A549 (cell line): ENCODE measurements around the gene POLR2L.

Source experiments
- CBX2 ChIP-seq: fragments of 200-600 bp; sonication (generic); IDR thresholded peaks from 2 replicates; pipeline ENCODE4 v1.6.1; 2016; ENCODE audit warnings: low read depth, mild to moderate bottlenecking, borderline replicate concordance
- CTCF ChIP-seq: fragments of >200 bp; sonication (Bioruptor Twin); formaldehyde crosslinking; IDR thresholded peaks from 3 replicates; pipeline ENCODE4 v1.5.1; 2016
- EHMT2 ChIP-seq: fragments of 200-600 bp; sonication (generic); IDR thresholded peaks from 2 replicates; pipeline ENCODE4 v1.6.1; 2016; ENCODE audit warnings: antibody characterized with exemption, low read depth, mild to moderate bottlenecking, moderate library complexity
- EP300 ChIP-seq, 2 experiments: fragments of >200 bp; sonication (Bioruptor Twin); formaldehyde crosslinking; IDR thresholded peaks; 2 replicates in 1 of 2; 3 replicates in 1 of 2; pipeline ENCODE4 v1.6.1; 2016 to 2017
- JUN ChIP-seq, 2 experiments: fragments of >200 bp; sonication (Bioruptor Twin); formaldehyde crosslinking; IDR thresholded peaks; 2 replicates in 1 of 2; 3 replicates in 1 of 2; pipeline ENCODE4 v1.6.1; 2016 to 2017
- MAX ChIP-seq: IDR thresholded peaks from 2 replicates; pipeline ENCODE4 v1.6.1; 2012
- NPAS2 ChIP-seq: fragments of 250-450 bp; sonication (Bioruptor Pico); IDR thresholded peaks from 2 replicates; pipeline ENCODE4 v1.8.0; 2022; ENCODE audit warnings: mild to moderate bottlenecking, moderate library complexity, borderline replicate concordance
- POLR2A ChIP-seq: IDR thresholded peaks from 2 replicates; pipeline ENCODE4 v1.6.1; 2012; ENCODE audit warnings: mild to moderate bottlenecking, low read length
- RAD21 ChIP-seq, 2 experiments: fragments of >200 bp in 1 of 2; sonication (Bioruptor Twin) in 1 of 2; formaldehyde crosslinking in 1 of 2; IDR thresholded peaks in 1 of 2; conservative IDR thresholded peaks in 1 of 2; 2 replicates in 1 of 2; 3 replicates in 1 of 2; pipeline ENCODE4 v1.6.1; 2012 to 2018; ENCODE audit warnings: inconsistent platforms in 1 of 2
- REST ChIP-seq: fragments of 200-600 bp; sonication (generic); IDR thresholded peaks from 2 replicates; pipeline ENCODE4 v1.6.1; 2016; ENCODE audit warnings: antibody characterized with exemption, mild to moderate bottlenecking, moderate library complexity
- RFX5 ChIP-seq: fragments of 450-650 bp; IDR thresholded peaks from 2 replicates; pipeline ENCODE4 v1.7.1; 2014; ENCODE audit warnings: antibody characterized with exemption, mild to moderate bottlenecking, moderate library complexity
- RNF2 ChIP-seq: fragments of 200-600 bp; sonication (generic); IDR thresholded peaks from 2 replicates; pipeline ENCODE4 v1.6.1; 2016; ENCODE audit warnings: low read depth, mild to moderate bottlenecking, antibody characterized with exemption, moderate library complexity, borderline replicate concordance
- ZSCAN20 ChIP-seq: fragments of 250-450 bp; sonication (Bioruptor Pico); IDR thresholded peaks from 2 replicates; pipeline ENCODE4 v1.8.0; 2022; ENCODE audit warnings: mild to moderate bottlenecking, moderate library complexity

- TF ChIP-seq CTCF, result no peak
- no peak for TF ChIP-seq EHMT2
- TF ChIP-seq ZSCAN20, result no peak
- TF ChIP-seq EP300 (IDR thresholded peaks at IDR 0.05), result no peak
- no peak for TF ChIP-seq RAD21 (conservative IDR thresholded peaks at IDR 0.05 in 1 of 2, IDR thresholded peaks at IDR 0.05 in 1 of 2)
- no peak for TF ChIP-seq REST
- TF ChIP-seq JUN (IDR thresholded peaks at IDR 0.05), result peak in 1 of 2 experiments; percentile 24; a peak in 1 of 5 replicates
- no peak; the same call in 1 of the 2 replicates for TF ChIP-seq MAX
- no peak for TF ChIP-seq RFX5
- TF ChIP-seq POLR2A, result no peak
- no peak for TF ChIP-seq CBX2
- TF ChIP-seq RNF2, result no peak
- TF ChIP-seq NPAS2 (CRISPR knock-in tag), result no peak
Observed at GRCh38 chr11:790721-791564, 51.4 kb downstream of the POLR2L start.
